B cell (primary cell): ENCODE data around the gene ABCA2.
"Not testable (repeated sequence)": the region's sequence is repeated elsewhere in the genome, so short reads cannot be mapped to it uniquely, and the experiment has no call there.

Source experiments
- CTCF ChIP-seq: fragments of 200-600 bp; IDR thresholded peaks from one replicate; pipeline ENCODE4 v1.8.0; 2022; ENCODE audit warnings: antibody characterized with exemption, mild to moderate bottlenecking
- EZH2 ChIP-seq: IDR thresholded peaks from 2 replicates; pipeline ENCODE4 v1.6.1; 2012; ENCODE audit warnings: borderline replicate concordance, low read depth, mild to moderate bottlenecking, moderate library complexity, low read length; ENCODE audit not compliant: insufficient read depth, poor library complexity, severe bottlenecking

- TF ChIP-seq CTCF, EZH2: not testable (repeated sequence)
Observed at GRCh38 chr9:137062798-137063197, 34.8 kb upstream of the ABCA2 start.
